MCF 10A (cell line): ENCODE data around the gene C12orf50. TPM values are rescaled to one million over a fixed set of nuclear protein-coding genes. Genes with fewer than 3 reads are reported as not detected.

Source experiments
- BruUV-seq: library from RNA; stranded (reverse); fragments of 400-500 nt; replicated peaks from 2 replicates; lab custom pipeline; 2021; lab: Mats Ljungman, UMichigan
- CTCF ChIA-PET: fragments of 300-600 bp; sonication (Branson Sonifier 250); formaldehyde crosslinking; extraction: SDS; loops from one replicate; lab custom pipeline; 2021; ENCODE audit warnings: antibody characterized with exemption, inconsistent platforms; lab: Yijun Ruan, JAX
- POLR2A ChIA-PET: fragments of 300-600, 350-650 bp; sonication (Branson Sonifier 250); formaldehyde crosslinking; extraction: SDS; loops from one replicate; lab custom pipeline; 2020; ENCODE audit warnings: antibody characterized with exemption, inconsistent platforms; lab: Yijun Ruan, JAX
- DNase-seq: peaks from one replicate; pipeline ENCODE4 v3.0.0-alpha.2; 2018; ENCODE audit not compliant: unreplicated experiment
- H3K27ac Mint-ChIP-seq: one replicate; pipeline ENCODE4 v1.8.0; 2022; ENCODE audit warnings: mild to moderate bottlenecking, low read depth, mixed read lengths; ENCODE audit not compliant: unreplicated experiment
- H3K27me3 Mint-ChIP-seq: one replicate; pipeline ENCODE4 v1.8.0; 2022; ENCODE audit warnings: mixed read lengths; ENCODE audit not compliant: insufficient read depth, unreplicated experiment
- H3K36me3 Mint-ChIP-seq: one replicate; pipeline ENCODE4 v1.8.0; 2022; ENCODE audit warnings: mild to moderate bottlenecking, moderate library complexity, mixed read lengths; ENCODE audit not compliant: insufficient read depth, unreplicated experiment
- H3K4me1 Mint-ChIP-seq: one replicate; pipeline ENCODE4 v1.8.0; 2022; ENCODE audit warnings: mixed read lengths; ENCODE audit not compliant: insufficient read depth, unreplicated experiment
- H3K4me3 Mint-ChIP-seq: one replicate; pipeline ENCODE4 v1.8.0; 2022; ENCODE audit warnings: mild to moderate bottlenecking, moderate library complexity, mixed read lengths; ENCODE audit not compliant: unreplicated experiment
- H3K9me3 Mint-ChIP-seq: one replicate; pipeline ENCODE4 v1.8.0; 2022; ENCODE audit warnings: mixed read lengths; ENCODE audit not compliant: unreplicated experiment
- intact Hi-C: fragments of 100-400 bp; cut with micrococcal nuclease; formaldehyde crosslinking; loops from 2 replicates; pipeline ENCODE4 v1.14.1; 2022
- total RNA-seq: library from RNA; stranded (reverse); gene quantifications from 2 replicates; pipeline ENCODE4 v1.2.3, GENCODE V29; 2022
- TF ChIP-seq, protein P1 (sequence below): fragments of 200-600 bp; IDR thresholded peaks from one replicate; pipeline ENCODE4 v1.8.0; 2022; ENCODE audit warnings: antibody characterized with exemption, mild to moderate bottlenecking; ENCODE audit not compliant: unreplicated experiment

Gene C12orf50
- total RNA-seq, 1 experiment from 2014 or later: not detected

DNA sequence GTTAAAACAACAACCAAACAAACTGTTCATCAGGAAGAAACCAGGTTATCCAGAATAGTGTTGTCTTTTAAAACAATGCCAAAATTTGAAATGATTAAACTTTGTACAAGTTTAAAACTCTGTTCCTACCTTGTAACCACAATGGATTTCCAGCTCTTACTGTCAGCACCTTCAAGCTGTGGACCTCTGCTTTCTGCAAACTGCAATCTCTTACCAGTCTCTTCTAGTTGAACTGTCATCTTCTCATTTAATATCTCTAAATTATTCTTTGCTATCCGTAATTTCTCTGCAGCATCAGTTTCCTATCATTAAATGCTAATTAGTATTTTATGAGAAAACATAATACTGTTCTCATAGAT is 29.5 kb upstream of the C12orf50 start:
- Mint-ChIP-seq H3K36me3 (peaks cover 44% of the 10 kb centered on the region), H3K27ac (no peak overlapping the region), H3K4me1 (peaks cover 6% of the 10 kb centered on the region), H3K4me3 (no peak overlapping the region), H3K27me3 (no peaks in the 10 kb centered on the region), H3K9me3 (no peaks in the 10 kb centered on the region)
- POLR2A ChIA-PET: no interaction called here
- intact Hi-C loops: no loop called here
- BruUV-seq: no TSS peak
- DNase-seq: no peak
- TF ChIP-seq, protein P1, sequence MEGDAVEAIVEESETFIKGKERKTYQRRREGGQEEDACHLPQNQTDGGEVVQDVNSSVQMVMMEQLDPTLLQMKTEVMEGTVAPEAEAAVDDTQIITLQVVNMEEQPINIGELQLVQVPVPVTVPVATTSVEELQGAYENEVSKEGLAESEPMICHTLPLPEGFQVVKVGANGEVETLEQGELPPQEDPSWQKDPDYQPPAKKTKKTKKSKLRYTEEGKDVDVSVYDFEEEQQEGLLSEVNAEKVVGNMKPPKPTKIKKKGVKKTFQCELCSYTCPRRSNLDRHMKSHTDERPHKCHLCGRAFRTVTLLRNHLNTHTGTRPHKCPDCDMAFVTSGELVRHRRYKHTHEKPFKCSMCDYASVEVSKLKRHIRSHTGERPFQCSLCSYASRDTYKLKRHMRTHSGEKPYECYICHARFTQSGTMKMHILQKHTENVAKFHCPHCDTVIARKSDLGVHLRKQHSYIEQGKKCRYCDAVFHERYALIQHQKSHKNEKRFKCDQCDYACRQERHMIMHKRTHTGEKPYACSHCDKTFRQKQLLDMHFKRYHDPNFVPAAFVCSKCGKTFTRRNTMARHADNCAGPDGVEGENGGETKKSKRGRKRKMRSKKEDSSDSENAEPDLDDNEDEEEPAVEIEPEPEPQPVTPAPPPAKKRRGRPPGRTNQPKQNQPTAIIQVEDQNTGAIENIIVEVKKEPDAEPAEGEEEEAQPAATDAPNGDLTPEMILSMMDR: no peak
- CTCF ChIA-PET: interaction anchor here (1.0 to 1.5 kb wide), 2 partner anchors 20 to 21 kb away, joined by 3 read pairs; no protein-coding TSS in a partner anchor

DNA sequence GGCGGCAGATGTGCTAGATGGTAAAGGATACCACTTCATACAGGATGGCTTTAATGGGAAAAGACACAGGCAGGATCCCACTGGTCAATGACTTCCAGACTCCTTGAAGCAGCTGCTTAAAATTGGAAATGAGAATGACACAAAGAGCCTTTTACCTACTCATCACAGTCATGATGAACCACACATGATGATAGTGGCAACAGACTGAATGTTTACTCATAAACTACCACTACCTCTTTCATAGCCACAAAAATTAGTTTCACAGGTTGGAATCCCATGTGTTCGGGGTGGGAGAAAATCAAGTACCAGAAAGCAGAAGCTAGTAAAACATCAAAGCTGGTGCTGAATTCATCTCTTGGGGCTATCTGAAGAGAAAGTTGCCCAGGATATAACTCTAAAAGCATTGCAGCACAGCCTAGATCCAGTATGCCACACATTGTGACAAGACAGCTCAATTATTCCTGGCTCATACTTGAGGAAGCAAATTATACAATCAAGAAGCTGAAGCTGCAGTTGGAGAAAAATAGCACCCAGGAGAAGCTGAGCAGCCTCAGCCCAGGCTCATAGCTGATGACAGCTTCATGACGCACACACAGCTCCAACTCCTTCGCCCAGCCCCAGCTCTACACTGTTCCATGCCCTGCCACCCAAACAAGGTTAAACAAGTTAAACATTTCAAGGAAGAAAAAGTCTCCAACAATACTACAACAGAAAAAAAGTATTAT is 29.0 kb upstream of the C12orf50 start:
- DNase-seq: no peak
- ChIA-PET CTCF (interaction anchor here (1.0 to 1.5 kb wide), 2 partner anchors 20 to 21 kb away, joined by 3 read pairs; no protein-coding TSS in a partner anchor), POLR2A (interaction anchor here (0.7 kb wide), 1 partner anchor 21 kb away, joined by 4 read pairs; no protein-coding TSS in a partner anchor)
- H3K4me1 Mint-ChIP-seq: peaks cover under 1% of the 10 kb centered on the region
- BruUV-seq: no TSS peak
- no peak overlapping the region for H3K27ac Mint-ChIP-seq
- peaks cover 45% of the 10 kb centered on the region for H3K36me3 Mint-ChIP-seq
- intact Hi-C loops: no loop called here
- no peaks in the 10 kb centered on the region for H3K9me3 Mint-ChIP-seq
- H3K4me3 Mint-ChIP-seq: no peak overlapping the region
- TF ChIP-seq, protein P1: no peak
- no peaks in the 10 kb centered on the region for H3K27me3 Mint-ChIP-seq

DNA sequence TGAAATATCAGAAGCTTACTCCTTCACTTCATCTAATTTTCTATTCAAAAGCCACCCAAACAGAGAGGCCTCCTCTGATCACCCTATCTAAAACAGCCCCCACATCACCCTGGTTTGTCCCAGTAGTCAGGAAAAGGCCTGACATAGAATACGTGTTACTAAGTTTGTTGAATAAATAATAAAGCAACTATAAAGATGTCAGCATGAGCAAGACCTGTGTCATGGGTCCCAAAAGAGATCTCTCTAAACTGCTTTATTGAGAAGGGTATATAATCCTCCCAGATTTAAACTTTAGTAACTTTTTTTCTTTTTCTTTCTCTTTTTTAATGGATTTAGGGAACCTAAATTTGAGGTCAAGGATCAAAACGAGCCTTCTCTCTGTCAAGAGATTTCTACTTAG is 27.4 kb upstream of the C12orf50 start:
- CTCF ChIA-PET: no interaction called here
- TF ChIP-seq, protein P1: no peak
- peaks cover 44% of the 10 kb centered on the region for H3K36me3 Mint-ChIP-seq
- intact Hi-C loops: no loop called here
- DNase-seq: no peak
- no peaks in the 10 kb centered on the region for H3K4me1 Mint-ChIP-seq
- POLR2A ChIA-PET: no interaction called here
- H3K4me3 Mint-ChIP-seq: no peak overlapping the region
- H3K9me3 Mint-ChIP-seq: no peaks in the 10 kb centered on the region
- no TSS peak for BruUV-seq
- H3K27ac Mint-ChIP-seq: no peak overlapping the region
- no peaks in the 10 kb centered on the region for H3K27me3 Mint-ChIP-seq

DNA sequence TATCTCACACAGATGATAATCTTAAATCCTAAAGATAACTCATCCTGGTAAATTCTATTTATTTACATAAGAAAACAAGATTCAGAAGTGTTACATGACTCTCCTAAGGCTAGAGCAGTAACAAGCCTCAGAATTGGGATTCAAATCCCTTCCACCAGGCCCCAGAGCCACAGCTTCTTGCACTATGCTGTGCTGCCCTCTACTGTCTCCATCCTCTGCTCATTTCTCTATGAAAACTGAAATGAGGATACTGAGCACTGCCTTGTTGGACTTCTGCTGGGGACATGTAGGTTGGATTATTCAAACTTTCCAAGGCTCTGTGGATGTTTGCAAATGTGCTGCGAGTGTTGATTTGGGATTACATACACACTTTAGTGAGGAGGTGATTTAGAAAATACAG is 23.5 kb upstream of the C12orf50 start:
- Mint-ChIP-seq H3K36me3 (peaks cover 46% of the 10 kb centered on the region), H3K27me3 (no peaks in the 10 kb centered on the region), H3K27ac (peak overlapping the region; percentile 8), H3K9me3 (no peaks in the 10 kb centered on the region), H3K4me1 (no peaks in the 10 kb centered on the region), H3K4me3 (no peak overlapping the region)
- TF ChIP-seq, protein P1: peak; percentile 32
- CTCF ChIA-PET: no interaction called here
- POLR2A ChIA-PET: no interaction called here
- no TSS peak for BruUV-seq
- intact Hi-C loops: no loop called here
- peak; percentile 48 for DNase-seq
